ENCODE data around the gene RACK1. TPM values are rescaled to one million over a fixed set of nuclear protein-coding genes. Genes with fewer than 3 reads are reported as not detected.
A peak's percentile ranks its signal among the peaks of the same experiment; 100 is the strongest.

Gene RACK1
- total and polyA plus RNA-seq, 2 of the 13 experiments (the other 11 are each of a cell fraction or from before 2014, with no cell fraction given): 2,514 to 6,141 TPM

GRCh38 chr5:181187500-181188213 is 56.0 kb downstream of the RACK1 start (continued):
- TF ChIP-seq ZNF142 (CRISPR knock-in tag; IDR thresholded peaks at IDR 0.05) (peak; percentile 47), ZNF740 (CRISPR knock-in tag; IDR thresholded peaks at IDR 0.05) (no peak), AKNA (CRISPR knock-in tag; IDR thresholded peaks at IDR 0.05; ENCODE audit: borderline replicate concordance) (0 out of 2 replicates have a peak, but pooled peaks have one; percentile 34), DPF2 (CRISPR knock-in tag; IDR thresholded peaks at IDR 0.05; ENCODE audit: borderline replicate concordance, low read depth) (no peak), ZNF33A (CRISPR knock-in tag; IDR thresholded peaks at IDR 0.05; ENCODE audit: borderline replicate concordance) (no peak; the same call in 1 of the 2 replicates), PREB (CRISPR knock-in tag; IDR thresholded peaks at IDR 0.05) (no peak), SIX1 (CRISPR knock-in tag; IDR thresholded peaks at IDR 0.05; ENCODE audit: borderline replicate concordance) (no peak), ZNF780A (CRISPR knock-in tag; IDR thresholded peaks at IDR 0.05) (no peak), ZNF850 (CRISPR knock-in tag; conservative IDR thresholded peaks at IDR 0.05) (no peak), ZNF382 (CRISPR knock-in tag; IDR thresholded peaks at IDR 0.05; ENCODE audit: borderline replicate concordance) (no peak), PHF20 (CRISPR knock-in tag; IDR thresholded peaks at IDR 0.05) (no peak), AKAP8 (CRISPR knock-in tag; IDR thresholded peaks at IDR 0.05) (no peak), ZNF331 (CRISPR knock-in tag; IDR thresholded peaks at IDR 0.05) (peak; percentile 59; the same call in 1 of the 2 replicates), CENPX (CRISPR knock-in tag; IDR thresholded peaks at IDR 0.05) (no peak), ZNF367 (CRISPR knock-in tag; IDR thresholded peaks at IDR 0.05; ENCODE audit: borderline replicate concordance) (no peak), PPARG (CRISPR knock-in tag; conservative IDR thresholded peaks at IDR 0.05) (peak; percentile 35; the same call in 1 of the 2 replicates), ZNF556 (CRISPR knock-in tag; IDR thresholded peaks at IDR 0.05; ENCODE audit: borderline replicate concordance) (peak; percentile 89)

Measured in HepG2 (cell line).